ENCODE results near the gene GDF10. TPM values are rescaled to one million over a fixed set of nuclear protein-coding genes. Genes with fewer than 3 reads are reported as not detected.

Gene GDF10
- total RNA-seq, 1 donor from 2014 or later = 0.32 TPM

GRCh38 chr10:47288916-47289495 is 11.0 kb upstream of the GDF10 start:
- intact Hi-C loops (cut with micrococcal nuclease) = no loop called here
- ATAC-seq = no peak

GRCh38 chr10:47289921-47290320 is 10.1 kb upstream of the GDF10 start:
- DNase-seq (no peak), ATAC-seq (no peak)
- intact Hi-C loops (cut with micrococcal nuclease) = no loop called here

More at GRCh38 chr10:47288916-47289495, 11.0 kb upstream of the GDF10 start:
- DNase-seq = no peak

GRCh38 chr10:47290338-47290737 is 9.7 kb upstream of the GDF10 start:
- no peak for DNase-seq
- ATAC-seq = peak; percentile 48

GRCh38 chr10:47291682-47292081 is 8.3 kb upstream of the GDF10 start:
- intact Hi-C loops (cut with micrococcal nuclease) = no loop called here
- ATAC-seq = no peak
- DNase-seq = no peak

More at GRCh38 chr10:47290338-47290737, 9.7 kb upstream of the GDF10 start:
- intact Hi-C loops (cut with micrococcal nuclease) = no loop called here

GRCh38 chr10:47294057-47294456 is 5.9 kb upstream of the GDF10 start:
- intact Hi-C loops (cut with micrococcal nuclease) = no loop called here
- DNase-seq (no peak), ATAC-seq (no peak)

GRCh38 chr10:47294501-47294900 is 5.5 kb upstream of the GDF10 start:
- no peak for DNase-seq

GRCh38 chr10:47295411-47295810 is 4.6 kb upstream of the GDF10 start:
- no peak for DNase-seq

More at GRCh38 chr10:47294501-47294900, 5.5 kb upstream of the GDF10 start:
- intact Hi-C loops (cut with micrococcal nuclease) = no loop called here
- ATAC-seq = no peak

GRCh38 chr10:47296156-47296894 is 3.7 kb upstream of the GDF10 start:
- intact Hi-C loops (cut with micrococcal nuclease) = no loop called here
- ATAC-seq = no peak
- DNase-seq = no peak

More at GRCh38 chr10:47295411-47295810, 4.6 kb upstream of the GDF10 start:
- ATAC-seq = no peak
- intact Hi-C loops (cut with micrococcal nuclease) = no loop called here

GRCh38 chr10:47296941-47297340 is 3.1 kb upstream of the GDF10 start:
- intact Hi-C loops (cut with micrococcal nuclease) = no loop called here
- ATAC-seq (no peak), DNase-seq (no peak)

- DNase-seq (no peak), ATAC-seq (no peak)
- intact Hi-C loops (cut with micrococcal nuclease) = no loop called here
Measured at GRCh38 chr10:47297866-47298540, 2.0 kb upstream of the GDF10 start.

- intact Hi-C loops (cut with micrococcal nuclease) = no loop called here
- ATAC-seq (no peak), DNase-seq (no peak)
Measured at GRCh38 chr10:47298715-47299114, 1.3 kb upstream of the GDF10 start.

- no peak for DNase-seq
- intact Hi-C loops (cut with micrococcal nuclease) = no loop called here
Measured at GRCh38 chr10:47300429-47300931, 483 bp downstream of the GDF10 start.

GRCh38 chr10:47301833-47302232 is 1.8 kb downstream of the GDF10 start:
- intact Hi-C loops (cut with micrococcal nuclease) = no loop called here
- DNase-seq (no peak), ATAC-seq (no peak)

More at GRCh38 chr10:47300429-47300931, 483 bp downstream of the GDF10 start:
- ATAC-seq = peak; percentile 63

GRCh38 chr10:47303105-47303504 is 3.1 kb downstream of the GDF10 start:
- intact Hi-C loops (cut with micrococcal nuclease) = no loop called here
- ATAC-seq = no peak
- DNase-seq = no peak

GRCh38 chr10:47303866-47304265 is 3.9 kb downstream of the GDF10 start:
- ATAC-seq (no peak), DNase-seq (no peak)
- intact Hi-C loops (cut with micrococcal nuclease) = no loop called here

GRCh38 chr10:47305566-47305965 is 5.6 kb downstream of the GDF10 start:
- DNase-seq (no peak), ATAC-seq (no peak)
- intact Hi-C loops (cut with micrococcal nuclease) = no loop called here

GRCh38 chr10:47306387-47307210 is 6.6 kb downstream of the GDF10 start:
- intact Hi-C loops (cut with micrococcal nuclease) = no loop called here
- no peak for DNase-seq
- ATAC-seq = no peak

- intact Hi-C loops (cut with micrococcal nuclease) = no loop called here
- ATAC-seq = no peak
- DNase-seq = no peak
Measured at GRCh38 chr10:47307381-47307780, 7.4 kb downstream of the GDF10 start.

- intact Hi-C loops (cut with micrococcal nuclease) = no loop called here
- DNase-seq (no peak), ATAC-seq (no peak)
Measured at GRCh38 chr10:47308775-47309174, 8.8 kb downstream of the GDF10 start.
